Stimulated activated CD8-positive, alpha-beta memory T cell treated with anti-CD3 and anti-CD28 coated beads, Interleukin-15, amount 100 ng/mL, for 1 hour (primary cell): ENCODE results near the gene SGPP2.
"Not testable (repeated sequence)": the region's sequence is repeated elsewhere in the genome, so short reads cannot be mapped to it uniquely, and the experiment has no call there.

Experiments used
- DNase-seq: peaks from one replicate; pipeline ENCODE4 v3.0.0-alpha.2; 2020; ENCODE audit warnings: low read depth

The SGPP2 gene

DNA sequence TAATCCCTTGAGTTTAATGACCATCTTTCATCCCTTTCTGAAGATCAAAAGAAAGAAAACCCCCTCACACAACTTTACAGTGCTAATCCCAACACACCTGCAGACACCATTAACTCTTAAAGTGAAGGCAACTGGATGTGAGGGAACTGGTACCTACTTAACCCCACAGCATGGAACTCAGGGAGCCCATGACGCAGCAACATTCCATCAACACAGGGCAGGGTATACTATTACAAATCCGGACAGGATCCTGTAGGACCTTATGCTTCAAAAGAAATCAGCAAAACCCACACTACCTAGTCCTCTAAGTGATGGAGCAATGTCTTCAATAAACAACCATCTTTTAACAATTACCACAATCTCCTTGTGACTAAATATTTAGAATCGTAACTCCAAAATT, 153.0 kb downstream of the SGPP2 start:
- no peak for DNase-seq

DNA sequence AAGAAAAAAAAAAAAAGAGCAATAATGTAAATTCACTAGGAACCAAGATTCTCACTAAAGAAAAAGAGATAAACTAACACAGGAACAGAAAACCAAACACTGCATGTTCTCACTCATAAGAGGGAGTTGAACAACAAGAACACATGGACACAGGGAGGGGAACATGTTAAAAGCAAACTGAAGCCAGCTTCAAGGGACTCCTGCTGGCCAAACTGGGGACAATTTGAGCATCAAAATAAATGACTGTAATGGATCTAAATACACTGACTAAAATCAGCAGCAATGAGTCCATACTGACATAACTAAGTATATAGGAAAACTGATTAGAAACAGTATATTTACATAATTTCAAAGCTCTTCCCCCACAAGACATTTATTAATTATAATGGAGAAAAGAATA, 158.6 kb downstream of the SGPP2 start:
- DNase-seq = no peak

DNA sequence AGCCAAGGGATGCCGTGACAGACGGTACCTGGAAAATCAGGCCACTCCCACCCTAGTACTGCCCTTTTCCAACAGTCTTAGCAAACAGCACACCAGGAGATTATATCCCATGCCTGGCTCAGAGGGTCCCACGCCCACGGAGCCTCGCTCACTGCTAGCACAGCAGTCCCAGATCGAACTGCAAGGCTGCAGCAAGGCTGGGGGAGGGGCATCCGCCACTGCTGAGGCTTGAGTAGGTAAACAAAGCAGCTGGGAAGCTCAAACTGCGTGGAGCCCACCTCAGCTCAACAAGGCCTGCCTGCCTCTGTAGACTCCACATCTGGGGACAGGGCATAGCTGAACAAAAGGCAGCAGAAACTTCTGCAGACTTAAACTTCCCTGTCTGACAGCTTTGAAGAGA, 160.2 kb downstream of the SGPP2 start:
- DNase-seq = not testable (repeated sequence)

DNA sequence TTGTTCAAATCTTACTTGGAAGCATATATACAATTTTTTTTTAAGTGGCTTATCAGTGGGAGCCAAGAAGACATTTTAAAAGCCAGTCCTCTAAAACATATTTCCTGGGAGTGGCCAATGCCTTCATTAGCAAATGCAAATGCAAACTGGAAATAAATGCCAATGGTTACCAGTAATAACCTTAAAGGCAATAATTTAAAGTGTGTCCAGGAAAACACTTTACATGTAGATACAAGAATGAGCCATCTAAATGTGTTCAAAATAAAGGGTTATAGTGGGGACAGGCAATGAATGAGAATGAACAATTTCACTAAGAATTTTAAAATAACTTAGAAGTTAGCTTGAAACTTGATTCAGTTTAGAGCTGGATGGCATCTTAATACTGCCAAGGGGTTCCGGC, 167.3 kb downstream of the SGPP2 start:
- no peak for DNase-seq

DNA sequence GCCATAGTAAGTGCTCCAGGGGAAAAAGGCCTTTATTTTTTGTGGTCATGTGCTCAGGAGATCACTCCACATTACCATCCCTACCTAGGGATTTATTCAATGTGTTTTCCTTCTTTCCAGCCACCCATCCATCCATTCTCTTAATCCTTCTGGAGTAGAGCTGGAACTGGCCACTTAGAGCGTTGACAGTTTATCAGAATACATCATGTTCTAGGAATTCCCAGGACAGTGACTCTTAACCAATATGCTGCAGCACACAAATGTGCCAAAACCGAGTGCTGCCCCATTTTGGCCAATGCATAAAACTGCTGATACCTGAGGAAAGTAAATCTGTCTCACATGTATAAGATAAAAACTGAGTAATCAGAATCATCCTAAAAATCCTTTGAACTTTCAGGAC, 167.8 kb downstream of the SGPP2 start:
- DNase-seq = no peak

DNA sequence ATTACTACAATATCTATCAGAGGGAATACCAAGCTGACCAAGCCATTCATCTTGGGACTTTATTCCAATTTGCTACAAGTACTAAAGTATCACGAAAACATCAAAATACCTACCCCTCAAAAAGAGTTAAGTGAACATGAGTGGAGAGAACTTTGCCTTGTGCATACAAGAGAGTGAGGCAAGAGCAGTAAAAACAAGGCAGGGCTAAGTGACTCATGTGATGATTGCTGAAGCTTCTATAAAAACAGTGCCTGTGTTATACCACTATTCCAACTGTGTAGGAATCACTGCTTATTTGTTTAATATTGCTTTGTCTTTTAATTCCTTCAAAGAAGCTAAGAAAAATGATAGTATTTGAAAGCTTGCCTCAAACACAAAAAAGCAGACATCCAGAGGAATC, 170.3 kb downstream of the SGPP2 start:
- no peak for DNase-seq

DNA sequence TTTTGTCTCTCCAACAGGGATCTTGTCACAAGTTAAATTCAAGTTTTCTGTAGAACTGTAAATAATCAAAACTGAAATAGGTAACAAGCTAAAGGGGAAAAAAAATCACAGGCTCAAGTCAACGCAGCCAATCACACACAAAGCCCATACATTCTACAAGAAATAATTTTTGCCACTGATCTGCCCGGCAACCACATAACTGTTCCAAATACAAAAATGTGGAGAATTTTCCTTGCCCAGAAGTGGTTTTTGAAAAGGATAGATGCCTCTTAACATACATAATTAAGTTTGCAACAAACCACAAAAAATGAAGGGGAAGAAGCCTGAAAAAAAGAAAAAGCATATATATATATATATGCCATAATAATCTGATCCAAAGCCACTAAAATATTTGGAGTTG, 171.2 kb downstream of the SGPP2 start:
- no peak for DNase-seq

DNA sequence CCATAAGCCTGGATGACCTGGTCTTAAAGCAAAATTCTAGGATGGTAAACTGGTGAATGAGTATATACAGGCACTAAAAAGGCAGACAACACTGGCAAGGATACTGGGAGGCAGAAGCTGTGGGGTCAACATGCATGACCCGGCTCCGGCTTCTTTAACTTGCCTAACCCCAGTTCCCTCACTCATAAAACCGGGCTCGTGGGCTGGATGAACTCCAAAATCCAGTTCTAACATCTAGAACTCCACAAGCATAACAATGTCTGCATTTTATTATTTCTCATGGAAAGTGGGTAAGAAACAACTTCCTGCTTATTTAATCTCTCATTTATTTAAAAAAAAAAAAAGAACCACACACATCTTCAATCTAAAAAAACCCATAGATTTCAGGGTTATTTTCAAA, 174.3 kb downstream of the SGPP2 start:
- no peak for DNase-seq

DNA sequence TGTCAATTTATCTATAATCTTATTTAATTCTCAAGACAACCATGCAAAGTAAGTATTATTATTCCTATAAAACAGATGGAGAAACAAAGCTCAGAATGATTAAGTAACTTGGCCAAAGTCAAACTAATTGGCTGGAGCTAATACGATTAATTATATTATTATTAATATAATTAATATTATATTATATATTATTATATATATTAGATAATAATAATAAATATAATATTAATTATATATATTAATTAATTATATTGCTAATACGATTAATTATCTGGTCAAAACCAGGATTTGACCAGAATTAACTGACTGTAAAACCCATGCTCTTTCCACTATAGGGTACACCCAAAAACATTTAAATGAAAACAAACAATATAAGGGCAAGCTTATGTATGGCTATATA, 179.2 kb downstream of the SGPP2 start:
- no peak for DNase-seq

DNA sequence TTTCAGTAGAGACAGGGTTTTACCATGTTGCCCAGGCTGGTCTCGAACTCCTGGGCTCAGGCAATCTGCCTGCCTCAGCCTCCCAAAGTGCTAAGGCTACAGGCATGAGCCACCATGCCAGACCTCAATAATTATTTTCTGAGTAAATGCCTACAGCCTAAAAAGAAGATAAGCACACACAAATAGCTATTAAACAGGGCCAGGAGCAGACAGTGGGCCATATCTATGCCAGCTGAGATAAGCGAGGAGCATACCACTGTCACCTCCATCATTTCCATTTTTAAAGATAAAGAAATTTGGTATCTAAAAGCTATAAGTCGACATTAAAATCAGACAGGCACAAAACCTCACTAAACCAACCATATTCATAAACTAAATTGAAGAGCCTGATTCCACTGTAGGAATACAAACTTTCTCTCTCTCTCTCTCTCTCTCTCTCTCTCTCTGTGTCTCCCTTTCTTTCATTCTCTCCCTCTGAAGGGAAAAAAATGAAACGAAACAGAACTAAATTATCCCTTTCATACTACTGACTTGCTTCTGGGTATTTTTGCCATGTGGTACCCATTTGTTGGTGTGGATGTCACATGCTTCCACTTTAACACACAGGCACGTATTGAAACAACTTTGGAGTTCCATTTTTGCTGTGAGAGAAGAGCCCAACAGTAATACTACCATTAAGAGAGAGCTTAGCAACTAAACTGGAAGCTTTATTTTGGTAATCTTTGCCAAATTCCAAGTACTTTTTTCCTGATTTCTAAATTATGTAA, 180.6 kb downstream of the SGPP2 start:
- DNase-seq = no peak

DNA sequence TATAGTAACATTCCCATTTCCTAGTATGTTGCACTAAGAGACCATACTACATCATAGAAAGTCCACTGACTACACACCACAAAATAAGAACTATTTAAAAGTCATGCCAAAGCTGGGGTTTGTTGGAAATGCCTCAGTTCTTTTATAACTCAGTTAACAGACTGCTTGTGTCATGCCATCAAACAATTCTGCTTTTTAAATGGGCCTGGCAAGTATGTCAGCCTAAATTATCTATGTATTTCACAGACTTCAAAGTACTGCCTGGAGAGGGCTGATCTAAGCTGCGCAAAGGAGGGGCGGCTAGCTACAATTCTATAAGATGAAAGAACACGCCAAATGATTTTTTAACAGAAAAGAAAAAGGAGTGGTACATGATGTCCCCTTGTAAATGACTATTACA, 182.0 kb downstream of the SGPP2 start:
- DNase-seq = no peak

DNA sequence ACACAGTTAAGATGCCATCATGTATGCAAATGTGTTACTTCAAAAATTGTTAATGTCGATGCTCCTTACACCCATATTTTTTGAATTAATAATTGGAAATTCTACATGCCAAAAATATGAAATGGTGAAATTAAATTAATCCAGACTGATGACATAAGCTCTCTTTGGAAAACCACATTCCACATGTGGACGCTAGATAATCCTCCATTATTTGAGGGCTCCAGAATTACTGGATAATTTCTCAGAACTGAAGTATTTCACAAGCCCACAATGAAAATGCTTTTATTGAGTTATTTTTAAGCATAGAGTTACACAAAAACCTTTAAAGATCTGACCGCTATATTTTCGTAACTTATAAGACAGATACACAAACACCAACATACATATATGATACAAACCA, 183.7 kb downstream of the SGPP2 start:
- no peak for DNase-seq

DNA sequence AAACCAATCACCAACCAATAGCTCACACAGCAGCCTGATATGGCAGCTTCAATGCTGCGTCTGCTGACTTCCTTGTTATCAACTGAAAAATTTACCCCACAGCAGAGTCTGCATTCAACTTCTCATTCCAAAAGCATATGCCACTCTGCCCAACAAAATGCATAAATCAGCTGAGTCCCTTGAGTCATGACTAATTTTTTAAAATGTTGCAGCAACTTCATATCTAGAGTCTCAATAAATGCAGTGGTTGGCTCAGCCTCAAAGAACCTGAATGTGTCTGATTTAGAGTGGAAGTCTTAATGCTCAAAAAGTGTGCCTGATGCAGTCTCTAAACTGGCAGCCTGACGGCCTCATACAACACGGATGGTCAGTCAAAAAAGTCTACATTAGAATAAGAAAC, 185.0 kb downstream of the SGPP2 start:
- DNase-seq = no peak
